ENCODE results near the gene EVX2. TPM values are rescaled to one million over a fixed set of nuclear protein-coding genes. Genes with fewer than 3 reads are reported as not detected.

The EVX2 gene
- total and polyA plus RNA-seq, 2 of the 13 experiments (the other 11 are each of a cell fraction or from before 2014, with no cell fraction given), result not detected

GRCh38 chr2:176111309-176111663 is 27.5 kb upstream of the EVX2 start (continued):
- TF ChIP-seq RBFOX2 (IDR thresholded peaks at IDR 0.05; ENCODE audit: low read depth, low read length) (no peak), ZNF670 (CRISPR knock-in tag; IDR thresholded peaks at IDR 0.05; ENCODE audit: borderline replicate concordance) (no peak), BRCA1 (CRISPR knock-in tag; IDR thresholded peaks at IDR 0.05) (no peak), ZNF530 (CRISPR knock-in tag; IDR thresholded peaks at IDR 0.05; ENCODE audit: low read depth) (no peak), GATAD1 (CRISPR knock-in tag; IDR thresholded peaks at IDR 0.05) (0 out of 2 replicates have a peak, but pooled peaks have one; percentile 18), REPIN1 (CRISPR knock-in tag; IDR thresholded peaks at IDR 0.05; ENCODE audit: borderline replicate concordance, low read depth) (no peak), KDM3A (CRISPR knock-in tag; IDR thresholded peaks at IDR 0.05; ENCODE audit: low read depth) (no peak), NFE2 (CRISPR knock-in tag; IDR thresholded peaks at IDR 0.05) (no peak), GTF3A (CRISPR knock-in tag; conservative IDR thresholded peaks at IDR 0.05) (no peak), HCFC1 (IDR thresholded peaks at IDR 0.05; ENCODE audit: low read depth, low read length) (no peak), FOXA3 (CRISPR knock-in tag; IDR thresholded peaks at IDR 0.05) (no peak), NFIB (CRISPR knock-in tag; IDR thresholded peaks at IDR 0.05; ENCODE audit: borderline replicate concordance) (no peak), SMC3 (IDR thresholded peaks at IDR 0.05; ENCODE audit: low read length) (peak; percentile 43), PAX8 (CRISPR knock-in tag; IDR thresholded peaks at IDR 0.05; ENCODE audit: borderline replicate concordance) (no peak), ATM (IDR thresholded peaks at IDR 0.05; ENCODE audit: borderline replicate concordance) (no peak), RXRB (CRISPR knock-in tag; IDR thresholded peaks at IDR 0.05; ENCODE audit: borderline replicate concordance) (0 out of 2 replicates have a peak, but pooled peaks have one; percentile 19), KLF11 (CRISPR knock-in tag; IDR thresholded peaks at IDR 0.05) (no peak), ZNF552 (CRISPR knock-in tag; IDR thresholded peaks at IDR 0.05; ENCODE audit: borderline replicate concordance) (no peak), JUNB (CRISPR knock-in tag; IDR thresholded peaks at IDR 0.05; ENCODE audit: borderline replicate concordance) (no peak), ZNF713 (CRISPR knock-in tag; IDR thresholded peaks at IDR 0.05) (no peak), FOXO1 (CRISPR knock-in tag; IDR thresholded peaks at IDR 0.05) (no peak), HNF4A (CRISPR knock-in tag; IDR thresholded peaks at IDR 0.05) (no peak), PHF20 (CRISPR knock-in tag; IDR thresholded peaks at IDR 0.05) (no peak), RFX5 (IDR thresholded peaks at IDR 0.05; ENCODE audit: low read depth, low read length) (no peak), CEBPZ (IDR thresholded peaks at IDR 0.05; ENCODE audit: low read length) (no peak), NFKBIZ (CRISPR knock-in tag; IDR thresholded peaks at IDR 0.05) (no peak), EEA1 (CRISPR knock-in tag; IDR thresholded peaks at IDR 0.05; ENCODE audit: borderline replicate concordance) (no peak), ZNF546 (CRISPR knock-in tag; conservative IDR thresholded peaks at IDR 0.05) (no peak), ZNF441 (CRISPR knock-in tag; IDR thresholded peaks at IDR 0.05; ENCODE audit: borderline replicate concordance) (no peak)
- TF ChIP-seq, protein P1, sequence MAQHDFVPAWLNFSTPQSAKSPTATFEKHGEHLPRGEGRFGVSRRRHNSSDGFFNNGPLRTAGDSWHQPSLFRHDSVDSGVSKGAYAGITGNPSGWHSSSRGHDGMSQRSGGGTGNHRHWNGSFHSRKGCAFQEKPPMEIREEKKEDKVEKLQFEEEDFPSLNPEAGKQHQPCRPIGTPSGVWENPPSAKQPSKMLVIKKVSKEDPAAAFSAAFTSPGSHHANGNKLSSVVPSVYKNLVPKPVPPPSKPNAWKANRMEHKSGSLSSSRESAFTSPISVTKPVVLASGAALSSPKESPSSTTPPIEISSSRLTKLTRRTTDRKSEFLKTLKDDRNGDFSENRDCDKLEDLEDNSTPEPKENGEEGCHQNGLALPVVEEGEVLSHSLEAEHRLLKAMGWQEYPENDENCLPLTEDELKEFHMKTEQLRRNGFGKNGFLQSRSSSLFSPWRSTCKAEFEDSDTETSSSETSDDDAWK (CRISPR knock-in tag; IDR thresholded peaks at IDR 0.05), result no peak

Measured in HepG2 (cell line).